Naive B cell (primary cell): ENCODE data around the gene ARHGEF6. TPM values are rescaled to one million over a fixed set of nuclear protein-coding genes. Genes with fewer than 3 reads are reported as not detected.
"Not testable (repeated sequence)": the region's sequence is repeated elsewhere in the genome, so short reads cannot be mapped to it uniquely, and the experiment has no call there.

ENCODE experiments used
- ATAC-seq, 2 donors: fragments of 150-1000 bp; cut with Tn5 transposase; 2 replicates each; pipeline ENCODE4 v1.10.0; 2021; ENCODE audit warnings: low read depth in 2 of 2, mild to moderate bottlenecking in 2 of 2, moderate library complexity in 2 of 2
- DNase-seq: peaks from one replicate; pipeline ENCODE4 v3.0.0; 2022
- H3K27ac Mint-ChIP-seq, 6 donors: one replicate each; pipeline ENCODE4 v1.8.0; 2020 to 2022; ENCODE audit warnings: mild to moderate bottlenecking in 6 of 6, mixed read lengths in 6 of 6, moderate library complexity in 5 of 6, inconsistent platforms in 2 of 6
- H3K27me3 Mint-ChIP-seq, 3 donors: one replicate each; pipeline ENCODE4 v1.8.0; 2021 to 2022; ENCODE audit warnings: mixed read lengths in 3 of 3, mild to moderate bottlenecking in 1 of 3
- H3K36me3 Mint-ChIP-seq, 2 donors: one replicate each; pipeline ENCODE4 v1.8.0; 2020 to 2022; ENCODE audit warnings: mixed read lengths in 2 of 2, inconsistent platforms in 1 of 2, mild to moderate bottlenecking in 1 of 2
- H3K4me1 Mint-ChIP-seq, 3 donors: one replicate each; pipeline ENCODE4 v1.8.0; 2020 to 2022; ENCODE audit warnings: mixed read lengths in 3 of 3, inconsistent platforms in 1 of 3, mild to moderate bottlenecking in 1 of 3, moderate library complexity in 1 of 3
- H3K4me3 Mint-ChIP-seq, 8 donors: one replicate each; pipeline ENCODE4 v1.8.0; 2020 to 2022; ENCODE audit warnings: mild to moderate bottlenecking in 8 of 8, mixed read lengths in 8 of 8, moderate library complexity in 8 of 8, inconsistent platforms in 2 of 8
- H3K9me3 Mint-ChIP-seq, 7 donors: one replicate each; pipeline ENCODE4 v1.8.0; 2020 to 2022; ENCODE audit warnings: mixed read lengths in 7 of 7, mild to moderate bottlenecking in 5 of 7, inconsistent platforms in 2 of 7, moderate library complexity in 1 of 7
- polyA plus RNA-seq, 6 donors: library from polyadenylated mRNA; unstranded; fragments of 300-500 nt; fragmentation: Illumina TruSeq; gene quantifications; one replicate each; pipeline ENCODE4 v1.2.3, GENCODE V29; 2021; ENCODE audit warnings: low read depth in 6 of 6

The ARHGEF6 gene
- 10 to 100 TPM; 43.9 to 57.0 (median 51.4) TPM for polyA plus RNA-seq

GRCh38 chrX:136780763-136781162, at the start of gene ARHGEF6:
ARHGEF6 (minus strand) TSS chrX:136780932; CDS start chrX:136780882, 50 bp downstream.
- peak within 1 kb of the TSS; percentile 86 to 94 (median 90) for H3K27ac Mint-ChIP-seq
- peak within 1 kb of the TSS; percentile 85 to 100 (median 93) for H3K4me3 Mint-ChIP-seq
- no peaks in the 10 kb centered on the region for H3K36me3 Mint-ChIP-seq
- peak; percentile 15 for DNase-seq
- H3K27me3 Mint-ChIP-seq = no peaks in the 10 kb centered on the region
- peak; percentile 59 to 65 for ATAC-seq
- peaks cover 0 to 2% (median 0%) of the 10 kb centered on the region in 7 donors for H3K9me3 Mint-ChIP-seq
- peaks cover 24 to 42% (median 33%) of the 10 kb centered on the region in 3 donors for H3K4me1 Mint-ChIP-seq

GRCh38 chrX:136829413-136829812, 48.7 kb upstream of the ARHGEF6 start:
- Mint-ChIP-seq H3K4me3 (no peak overlapping the region), H3K27ac (no peak overlapping the region)
- ATAC-seq = no peak

GRCh38 chrX:136828830-136829229, 48.1 kb upstream of the ARHGEF6 start:
- DNase-seq = no peak
- H3K27ac Mint-ChIP-seq = no peak overlapping the region
- peaks cover 0 to 3% (median 0%) of the 10 kb centered on the region in 7 donors for H3K9me3 Mint-ChIP-seq
- H3K4me1 Mint-ChIP-seq = no peaks in the 10 kb centered on the region
- no peak overlapping the region for H3K4me3 Mint-ChIP-seq
- peaks cover 0 to 4% of the 10 kb centered on the region in 2 donors for H3K36me3 Mint-ChIP-seq
- no peaks in the 10 kb centered on the region for H3K27me3 Mint-ChIP-seq
- no peak for ATAC-seq

More at GRCh38 chrX:136829413-136829812, 48.7 kb upstream of the ARHGEF6 start:
- Mint-ChIP-seq H3K9me3 (peaks cover 0 to 3% (median 0%) of the 10 kb centered on the region in 7 donors), H3K36me3 (peaks cover 0 to 4% of the 10 kb centered on the region in 2 donors), H3K27me3 (no peaks in the 10 kb centered on the region), H3K4me1 (no peaks in the 10 kb centered on the region)
- DNase-seq = no peak

- H3K27ac Mint-ChIP-seq = no peak overlapping the region
- no peaks in the 10 kb centered on the region for H3K4me1 Mint-ChIP-seq
- peaks cover 0 to 4% of the 10 kb centered on the region in 2 donors for H3K36me3 Mint-ChIP-seq
- ATAC-seq (no peak), DNase-seq (no peak)
- H3K27me3 Mint-ChIP-seq = no peaks in the 10 kb centered on the region
- H3K9me3 Mint-ChIP-seq = peaks cover 0 to 3% (median 0%) of the 10 kb centered on the region in 7 donors
- no peak overlapping the region for H3K4me3 Mint-ChIP-seq
Measured at GRCh38 chrX:136827026-136827425, 46.3 kb upstream of the ARHGEF6 start.

- no peak for DNase-seq
- no peak for ATAC-seq
- H3K9me3 Mint-ChIP-seq = peaks cover 0 to 3% (median 0%) of the 10 kb centered on the region in 7 donors
Measured at GRCh38 chrX:136825771-136826170, 45.0 kb upstream of the ARHGEF6 start.

GRCh38 chrX:136823175-136823574, 42.4 kb upstream of the ARHGEF6 start:
- no peaks in the 10 kb centered on the region for H3K27me3 Mint-ChIP-seq
- H3K4me1 Mint-ChIP-seq = no peaks in the 10 kb centered on the region
- no peak overlapping the region for H3K4me3 Mint-ChIP-seq

More at GRCh38 chrX:136825771-136826170, 45.0 kb upstream of the ARHGEF6 start:
- H3K4me1 Mint-ChIP-seq = no peaks in the 10 kb centered on the region
- H3K36me3 Mint-ChIP-seq = peaks cover 0 to 10% of the 10 kb centered on the region in 2 donors
- H3K4me3 Mint-ChIP-seq = no peak overlapping the region
- no peaks in the 10 kb centered on the region for H3K27me3 Mint-ChIP-seq
- H3K27ac Mint-ChIP-seq = peak overlapping the region in 2 of 6 donors; percentile 2 to 42

GRCh38 chrX:136822337-136823095, 41.8 kb upstream of the ARHGEF6 start:
- H3K9me3 Mint-ChIP-seq = no peaks in the 10 kb centered on the region
- no peak overlapping the region for H3K4me3 Mint-ChIP-seq
- ATAC-seq (no peak), DNase-seq (no peak)
- peaks cover 0 to 7% of the 10 kb centered on the region in 2 donors for H3K36me3 Mint-ChIP-seq
- no peaks in the 10 kb centered on the region for H3K4me1 Mint-ChIP-seq
- no peaks in the 10 kb centered on the region for H3K27me3 Mint-ChIP-seq
- no peak overlapping the region for H3K27ac Mint-ChIP-seq

More at GRCh38 chrX:136823175-136823574, 42.4 kb upstream of the ARHGEF6 start:
- peaks cover 0 to 10% of the 10 kb centered on the region in 2 donors for H3K36me3 Mint-ChIP-seq
- DNase-seq (no peak), ATAC-seq (no peak)
- H3K9me3 Mint-ChIP-seq = no peaks in the 10 kb centered on the region
- no peak overlapping the region for H3K27ac Mint-ChIP-seq

GRCh38 chrX:136819756-136820155, 39.0 kb upstream of the ARHGEF6 start:
- not testable (repeated sequence) for H3K4me1 Mint-ChIP-seq, ATAC-seq, H3K27ac Mint-ChIP-seq, H3K9me3 Mint-ChIP-seq, H3K27me3 Mint-ChIP-seq, DNase-seq, H3K4me3 Mint-ChIP-seq, H3K36me3 Mint-ChIP-seq

- Mint-ChIP-seq H3K9me3 (no peaks in the 10 kb centered on the region), H3K4me3 (no peak overlapping the region), H3K27me3 (no peaks in the 10 kb centered on the region), H3K27ac (no peak overlapping the region), H3K36me3 (peaks cover 0 to 7% of the 10 kb centered on the region in 2 donors), H3K4me1 (no peaks in the 10 kb centered on the region)
- DNase-seq = no peak
- no peak for ATAC-seq
Measured at GRCh38 chrX:136819031-136819703, 38.4 kb upstream of the ARHGEF6 start.

GRCh38 chrX:136816975-136817374, 36.2 kb upstream of the ARHGEF6 start:
- no peaks in the 10 kb centered on the region for H3K4me1 Mint-ChIP-seq
- DNase-seq = no peak

GRCh38 chrX:136814847-136815750, 34.4 kb upstream of the ARHGEF6 start:
- no peak for DNase-seq
- Mint-ChIP-seq H3K36me3 (no peaks in the 10 kb centered on the region), H3K9me3 (no peaks in the 10 kb centered on the region), H3K27ac (no peak overlapping the region), H3K27me3 (no peaks in the 10 kb centered on the region), H3K4me1 (no peaks in the 10 kb centered on the region), H3K4me3 (no peak overlapping the region)
- no peak for ATAC-seq

More at GRCh38 chrX:136816975-136817374, 36.2 kb upstream of the ARHGEF6 start:
- peaks cover 0 to 7% of the 10 kb centered on the region in 2 donors for H3K36me3 Mint-ChIP-seq
- no peak overlapping the region for H3K4me3 Mint-ChIP-seq
- no peak overlapping the region for H3K27ac Mint-ChIP-seq
- H3K9me3 Mint-ChIP-seq = no peaks in the 10 kb centered on the region
- no peaks in the 10 kb centered on the region for H3K27me3 Mint-ChIP-seq
- no peak for ATAC-seq

- H3K9me3 Mint-ChIP-seq = no peaks in the 10 kb centered on the region
- no peak overlapping the region for H3K4me3 Mint-ChIP-seq
- H3K4me1 Mint-ChIP-seq = no peaks in the 10 kb centered on the region
- no peaks in the 10 kb centered on the region for H3K27me3 Mint-ChIP-seq
- H3K36me3 Mint-ChIP-seq = no peaks in the 10 kb centered on the region
- DNase-seq (no peak), ATAC-seq (no peak)
- H3K27ac Mint-ChIP-seq = peak overlapping the region in 1 of 6 donors; percentile 83
Measured at GRCh38 chrX:136812286-136812685, 31.6 kb upstream of the ARHGEF6 start.

- Mint-ChIP-seq H3K9me3 (no peaks in the 10 kb centered on the region), H3K4me1 (no peaks in the 10 kb centered on the region), H3K27me3 (no peaks in the 10 kb centered on the region), H3K4me3 (no peak overlapping the region), H3K27ac (no peak overlapping the region), H3K36me3 (no peaks in the 10 kb centered on the region)
- ATAC-seq (no peak), DNase-seq (no peak)
Measured at GRCh38 chrX:136810493-136810892, 29.8 kb upstream of the ARHGEF6 start.
